HFF-Myc (cell line): Measurements from ENCODE around the gene PCDHGB4.
A peak's percentile ranks its signal among the peaks of the same experiment; 100 is the strongest.
"Not testable (repeated sequence)": the region's sequence is repeated elsewhere in the genome, so short reads cannot be mapped to it uniquely, and the experiment has no call there.

ENCODE experiments used
- DNase-seq: peaks from one replicate; pipeline ENCODE4 v3.0.0-alpha.2; 2011; ENCODE audit warnings: low read depth; ENCODE audit errors: extremely low read depth
- H3K4me3 ChIP-seq: replicated peaks from 2 replicates; pipeline ENCODE4 v1.5.1; 2011; ENCODE audit warnings: low read depth, mild to moderate bottlenecking, control low read depth, low read length
- TF ChIP-seq, protein P1 (sequence below): IDR thresholded peaks from 2 replicates; pipeline ENCODE4 v1.5.1; 2012; ENCODE audit warnings: mild to moderate bottlenecking, low read depth, low read length, control low read depth; ENCODE audit errors: missing control alignments

PCDHGB4 gene

DNA sequence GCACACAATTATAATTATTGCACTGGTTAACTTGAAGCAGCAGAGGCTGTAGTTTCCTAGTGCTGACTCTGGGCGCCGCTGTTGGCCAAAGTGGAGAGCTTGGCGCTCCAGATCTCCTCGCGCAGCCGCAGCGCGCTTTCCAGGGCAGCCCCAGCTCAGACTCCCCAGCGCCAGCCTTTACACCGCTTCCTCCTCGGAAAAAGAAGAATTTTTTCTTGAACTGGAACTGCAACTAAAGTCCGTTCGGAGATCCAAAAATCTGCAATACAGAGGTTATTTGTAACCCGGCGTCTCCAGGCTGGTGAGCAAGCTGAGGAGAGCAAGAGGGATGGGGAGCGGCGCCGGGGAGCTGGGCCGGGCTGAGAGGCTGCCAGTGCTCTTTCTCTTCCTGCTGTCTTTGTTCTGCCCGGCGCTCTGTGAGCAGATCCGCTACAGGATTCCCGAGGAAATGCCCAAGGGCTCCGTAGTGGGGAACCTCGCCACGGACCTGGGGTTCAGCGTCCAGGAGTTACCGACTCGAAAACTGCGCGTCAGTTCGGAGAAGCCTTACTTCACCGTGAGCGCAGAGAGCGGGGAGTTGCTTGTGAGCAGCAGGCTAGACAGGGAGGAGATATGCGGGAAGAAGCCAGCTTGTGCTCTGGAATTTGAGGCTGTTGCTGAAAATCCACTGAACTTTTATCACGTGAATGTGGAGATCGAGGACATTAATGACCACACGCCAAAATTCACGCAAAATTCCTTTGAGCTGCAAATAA lies at the start of gene PCDHGB4:
Gene PCDHGB4 (plus strand): TSS at position 142 of the 755 bp plus-strand sequence. CDS start 187 bp downstream, at position 329.
- not testable (repeated sequence) for DNase-seq
- TF ChIP-seq, protein P1, sequence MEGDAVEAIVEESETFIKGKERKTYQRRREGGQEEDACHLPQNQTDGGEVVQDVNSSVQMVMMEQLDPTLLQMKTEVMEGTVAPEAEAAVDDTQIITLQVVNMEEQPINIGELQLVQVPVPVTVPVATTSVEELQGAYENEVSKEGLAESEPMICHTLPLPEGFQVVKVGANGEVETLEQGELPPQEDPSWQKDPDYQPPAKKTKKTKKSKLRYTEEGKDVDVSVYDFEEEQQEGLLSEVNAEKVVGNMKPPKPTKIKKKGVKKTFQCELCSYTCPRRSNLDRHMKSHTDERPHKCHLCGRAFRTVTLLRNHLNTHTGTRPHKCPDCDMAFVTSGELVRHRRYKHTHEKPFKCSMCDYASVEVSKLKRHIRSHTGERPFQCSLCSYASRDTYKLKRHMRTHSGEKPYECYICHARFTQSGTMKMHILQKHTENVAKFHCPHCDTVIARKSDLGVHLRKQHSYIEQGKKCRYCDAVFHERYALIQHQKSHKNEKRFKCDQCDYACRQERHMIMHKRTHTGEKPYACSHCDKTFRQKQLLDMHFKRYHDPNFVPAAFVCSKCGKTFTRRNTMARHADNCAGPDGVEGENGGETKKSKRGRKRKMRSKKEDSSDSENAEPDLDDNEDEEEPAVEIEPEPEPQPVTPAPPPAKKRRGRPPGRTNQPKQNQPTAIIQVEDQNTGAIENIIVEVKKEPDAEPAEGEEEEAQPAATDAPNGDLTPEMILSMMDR = peak; percentile 41
- H3K4me3 ChIP-seq = peak within 1 kb of the TSS; percentile 25; the same call in 1 of the 2 replicates

DNA sequence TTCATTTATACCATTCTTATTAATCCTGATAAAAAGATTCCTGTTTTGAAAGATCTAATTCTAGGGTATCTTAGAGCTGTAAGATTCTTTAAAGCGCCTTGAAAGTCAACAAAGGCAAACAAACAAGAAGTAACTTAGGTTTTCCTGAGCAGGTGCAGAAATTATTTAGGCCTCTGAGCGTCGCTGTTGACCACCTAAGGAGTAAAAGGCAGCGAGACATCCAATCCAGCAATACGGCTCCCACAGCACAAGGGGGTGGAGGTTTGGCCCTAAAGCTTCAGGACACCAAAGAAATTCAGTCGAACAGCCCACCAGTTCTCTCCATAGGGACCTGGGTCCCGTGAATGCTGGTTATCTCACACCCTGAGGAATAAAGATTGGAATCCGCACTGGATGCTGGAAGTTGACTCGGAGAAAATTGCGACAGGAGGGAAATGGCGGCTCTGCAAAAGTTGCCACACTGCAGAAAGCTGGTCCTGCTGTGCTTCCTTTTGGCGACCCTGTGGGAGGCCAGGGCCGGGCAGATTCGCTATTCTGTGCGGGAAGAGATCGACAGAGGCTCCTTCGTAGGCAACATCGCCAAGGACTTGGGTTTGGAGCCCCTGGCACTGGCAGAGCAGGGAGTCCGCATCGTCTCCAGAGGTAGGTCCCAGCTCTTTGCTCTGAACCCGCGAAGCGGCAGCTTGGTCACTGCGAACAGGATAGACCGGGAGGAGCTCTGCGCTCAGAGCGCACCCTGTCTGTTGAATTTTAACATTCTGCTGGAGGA lies 48.8 kb upstream of the PCDHGB4 start, which contains the start of gene PCDHGA2:
Gene PCDHGA2 (plus strand): TSS at position 223 of the 769 bp plus-strand sequence.
- peak within 1 kb of the TSS; percentile 11; the same call in 1 of the 2 replicates for H3K4me3 ChIP-seq
- TF ChIP-seq, protein P1 = peak; percentile 48
- no peak for DNase-seq

DNA sequence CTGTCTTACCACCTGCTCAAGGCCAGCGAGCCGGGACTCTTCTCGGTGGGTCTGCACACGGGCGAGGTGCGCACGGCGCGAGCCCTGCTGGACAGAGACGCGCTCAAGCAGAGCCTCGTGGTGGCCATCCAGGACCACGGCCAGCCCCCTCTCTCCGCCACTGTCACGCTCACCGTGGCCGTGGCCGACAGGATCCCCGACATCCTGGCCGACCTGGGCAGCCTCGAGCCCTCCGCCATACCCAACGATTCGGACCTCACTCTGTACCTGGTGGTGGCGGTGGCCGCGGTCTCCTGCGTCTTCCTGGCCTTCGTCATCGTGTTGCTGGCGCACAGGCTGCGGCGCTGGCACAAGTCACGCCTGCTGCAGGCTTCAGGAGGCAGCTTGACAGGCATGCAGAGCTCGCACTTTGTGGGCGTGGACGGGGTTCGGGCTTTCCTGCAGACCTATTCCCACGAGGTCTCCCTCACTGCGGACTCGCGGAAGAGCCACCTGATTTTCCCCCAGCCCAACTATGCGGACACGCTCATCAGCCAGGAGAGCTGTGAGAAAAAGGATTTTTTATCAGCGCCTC lies 46.6 kb upstream of the PCDHGB4 start:
- not testable (repeated sequence) for DNase-seq, H3K4me3 ChIP-seq

DNA sequence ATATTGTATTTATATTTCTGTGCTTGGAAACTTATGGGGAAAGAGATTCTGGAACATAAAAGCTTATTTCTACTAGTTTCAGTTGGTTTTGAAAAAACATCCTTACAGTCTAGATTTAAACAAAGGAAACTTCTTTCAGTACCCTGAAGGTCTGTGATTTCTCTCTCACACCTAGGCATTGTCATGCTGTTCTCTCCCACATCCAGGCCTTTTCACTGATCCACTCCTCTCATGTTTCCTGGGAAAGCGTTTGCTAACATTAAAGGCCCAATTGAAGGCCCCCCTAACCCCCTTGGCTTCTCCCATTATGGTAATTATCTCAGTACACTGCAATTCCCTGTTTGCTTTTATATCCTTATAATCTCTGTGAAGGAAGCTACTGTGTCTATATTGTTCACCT lies 44.7 kb upstream of the PCDHGB4 start:
- DNase-seq = no peak
- TF ChIP-seq, protein P1 = no peak
- H3K4me3 ChIP-seq = no peak overlapping the region

DNA sequence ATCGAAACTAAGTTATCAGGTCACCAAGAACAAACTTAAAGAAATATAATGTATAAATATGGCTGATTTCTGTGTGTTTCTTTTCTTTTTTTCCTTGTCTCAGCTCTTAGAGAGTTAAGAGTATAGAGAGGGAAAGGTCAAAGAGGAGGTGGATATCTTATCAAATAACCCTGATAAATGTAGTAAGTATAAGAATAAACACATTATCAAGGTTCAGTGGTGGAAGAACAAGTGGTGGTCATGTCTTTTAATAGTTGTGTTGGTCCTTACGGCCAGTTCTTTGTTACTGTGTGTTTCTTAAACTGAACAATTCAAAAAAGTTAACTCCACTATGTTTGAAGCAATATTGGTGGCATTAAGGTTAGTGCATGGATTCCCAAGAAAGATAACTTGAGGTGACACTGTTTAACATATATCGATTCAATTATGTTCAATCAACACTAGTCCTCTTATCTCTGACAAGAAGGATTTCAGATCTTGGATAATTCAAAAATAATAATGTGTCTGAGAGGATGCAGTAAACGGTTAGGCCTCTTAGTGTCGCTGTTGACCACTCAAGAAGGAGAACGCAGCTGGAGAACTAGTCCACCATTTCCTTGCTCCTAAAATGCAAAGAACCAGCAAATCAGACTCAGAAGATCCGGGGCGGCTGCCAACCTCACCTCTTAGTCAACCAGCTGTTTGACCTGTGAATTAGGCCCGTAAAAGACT lies 44.1 kb upstream of the PCDHGB4 start, which contains the start of gene PCDHGA3:
Gene PCDHGA3 (plus strand): TSS at position 588 of the 711 bp plus-strand sequence. CDS start 205 bp downstream, outside the sequence.
- TF ChIP-seq, protein P1 = peak; percentile 37
- no peak for DNase-seq
- H3K4me3 ChIP-seq = no peak within 1 kb of the TSS

DNA sequence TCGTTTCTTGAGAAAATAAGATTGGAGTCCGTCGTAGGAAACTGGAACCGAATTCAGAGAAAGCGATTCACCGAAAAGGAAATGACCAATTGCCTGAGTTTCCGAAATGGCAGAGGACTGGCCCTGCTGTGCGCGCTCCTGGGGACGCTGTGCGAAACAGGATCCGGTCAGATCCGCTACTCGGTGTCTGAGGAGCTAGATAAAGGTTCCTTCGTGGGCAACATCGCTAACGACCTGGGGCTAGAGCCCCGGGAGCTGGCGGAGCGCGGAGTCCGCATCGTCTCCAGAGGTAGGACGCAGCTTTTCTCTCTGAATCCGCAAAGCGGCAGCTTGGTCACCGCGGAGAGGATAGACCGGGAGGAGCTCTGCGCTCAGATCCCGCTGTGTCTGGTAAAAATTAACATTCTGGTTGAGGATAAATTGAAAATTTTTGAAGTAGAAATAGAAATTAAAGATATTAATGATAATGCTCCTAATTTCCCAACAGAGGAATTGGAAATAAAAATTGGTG lies 43.5 kb upstream of the PCDHGB4 start:
- DNase-seq = no peak
- TF ChIP-seq, protein P1 = no peak
- H3K4me3 ChIP-seq = no peak overlapping the region
